OCI-LY1 (cell line): ENCODE data around the gene COL9A1.

ENCODE experiments used
- H2AFZ ChIP-seq: fragments of 200-600 bp; sonication (generic), shearing (Covaris generic); 2 replicates; pipeline ENCODE4 v1.6.0; 2014; ENCODE audit warnings: antibody characterized with exemption, mild to moderate bottlenecking, low read length
- H3F3A ChIP-seq: fragments of 200-600 bp; sonication (generic), shearing (Covaris generic); 2 replicates; pipeline ENCODE4 v1.6.0; 2014; ENCODE audit warnings: mild to moderate bottlenecking, antibody characterized with exemption, low read length, moderate library complexity; ENCODE audit not compliant: insufficient read depth
- H3K27ac ChIP-seq: fragments of 200-600 bp; sonication (generic); 2 replicates; pipeline ENCODE4 v1.5.1; 2014; ENCODE audit warnings: low read length, mixed run types, mild to moderate bottlenecking, low read depth; ENCODE audit not compliant: poor library complexity, severe bottlenecking
- H3K27me3 ChIP-seq: fragments of 200-600 bp; sonication (generic); 2 replicates; pipeline ENCODE4 v1.6.0; 2014; ENCODE audit warnings: antibody characterized with exemption, mild to moderate bottlenecking, low read length, moderate library complexity; ENCODE audit not compliant: insufficient read depth
- H3K36me3 ChIP-seq: fragments of 200-600 bp; sonication (generic); 2 replicates; pipeline ENCODE4 v1.6.1; 2014; ENCODE audit warnings: mild to moderate bottlenecking, antibody characterized with exemption, low read length, moderate library complexity, mixed read lengths; ENCODE audit not compliant: insufficient read depth
- H3K4me1 ChIP-seq: fragments of 200-600 bp; sonication (generic); 2 replicates; pipeline ENCODE4 v1.5.1; 2014; ENCODE audit warnings: mild to moderate bottlenecking, low read length, moderate library complexity; ENCODE audit not compliant: insufficient read depth, severe bottlenecking
- H3K4me2 ChIP-seq: fragments of 200-600 bp; sonication (generic), shearing (Covaris generic); 2 replicates; pipeline ENCODE4 v1.6.1; 2014; ENCODE audit warnings: low read length
- H3K4me3 ChIP-seq: fragments of 200-600 bp; sonication (generic); 2 replicates; pipeline ENCODE4 v1.5.1; 2014; ENCODE audit warnings: low read length, low read depth, mild to moderate bottlenecking, mixed read lengths; ENCODE audit not compliant: poor library complexity, severe bottlenecking
- H3K79me2 ChIP-seq: fragments of 200-600 bp; shearing (Covaris generic); 2 replicates; pipeline ENCODE4 v1.6.1; 2016; ENCODE audit warnings: mixed run types, low read length, mixed read lengths; ENCODE audit not compliant: insufficient read depth
- H3K9ac ChIP-seq: fragments of 200-600 bp; sonication (generic), shearing (Covaris generic); 2 replicates; pipeline ENCODE4 v1.6.1; 2014; ENCODE audit warnings: mild to moderate bottlenecking, low read length, mixed read lengths
- H3K9me2 ChIP-seq: fragments of 200-600 bp; sonication (generic), shearing (Covaris generic); 2 replicates; pipeline ENCODE4 v1.6.1; 2014; ENCODE audit warnings: low read depth, mild to moderate bottlenecking, low read length, mixed read lengths
- H3K9me3 ChIP-seq: fragments of 200-600 bp; shearing (Covaris generic); 2 replicates; pipeline ENCODE4 v1.6.1; 2014; ENCODE audit warnings: low read length, mixed read lengths
- H4K20me1 ChIP-seq: fragments of 200-600 bp; sonication (generic), shearing (Covaris generic); 2 replicates; pipeline ENCODE4 v1.6.0; 2016; ENCODE audit warnings: mild to moderate bottlenecking, low read length; ENCODE audit not compliant: insufficient read depth
- CTCF ChIP-seq: fragments of 200-600 bp; sonication (generic), shearing (Covaris generic); IDR thresholded peaks from 2 replicates; pipeline ENCODE4 v1.5.1; 2017; ENCODE audit warnings: mild to moderate bottlenecking, antibody characterized with exemption, low read length, moderate library complexity, mixed read lengths
- EZH2 ChIP-seq: fragments of 200-600 bp; sonication (generic), shearing (Covaris generic); IDR thresholded peaks from 2 replicates; pipeline ENCODE4 v1.8.0; 2017; ENCODE audit warnings: borderline replicate concordance, mixed run types, mild to moderate bottlenecking, antibody characterized with exemption, low read length, moderate library complexity, mixed read lengths

COL9A1 gene

GRCh38 chr6:70272071-70272470 lies 30.8 kb downstream of the COL9A1 start:
- H3K36me3 ChIP-seq, result no peaks in the 10 kb centered on the region
- no peak overlapping the region for H3K4me2 ChIP-seq
- no peak overlapping the region for H3K27ac ChIP-seq
- no peaks in the 10 kb centered on the region for H4K20me1 ChIP-seq
- no peaks in the 10 kb centered on the region for H3K4me1 ChIP-seq
- H3K9me2 ChIP-seq, result no peaks in the 10 kb centered on the region
- H2AFZ ChIP-seq, result no peak overlapping the region
- TF ChIP-seq EZH2 (no peak), CTCF (no peak)
- H3K79me2 ChIP-seq, result no peaks in the 10 kb centered on the region
- no peaks in the 10 kb centered on the region for H3F3A ChIP-seq
- no peaks in the 10 kb centered on the region for H3K27me3 ChIP-seq
- H3K9ac ChIP-seq, result no peak overlapping the region
- H3K4me3 ChIP-seq, result no peak overlapping the region
- H3K9me3 ChIP-seq, result no peaks in the 10 kb centered on the region

GRCh38 chr6:70270287-70271005 lies 32.4 kb downstream of the COL9A1 start:
- H3K27ac ChIP-seq, result no peak overlapping the region
- no peak overlapping the region for H3K4me3 ChIP-seq
- no peaks in the 10 kb centered on the region for H4K20me1 ChIP-seq
- H2AFZ ChIP-seq, result no peak overlapping the region
- no peaks in the 10 kb centered on the region for H3K4me1 ChIP-seq
- no peaks in the 10 kb centered on the region for H3F3A ChIP-seq
- H3K9me2 ChIP-seq, result no peaks in the 10 kb centered on the region
- no peaks in the 10 kb centered on the region for H3K27me3 ChIP-seq
- no peaks in the 10 kb centered on the region for H3K9me3 ChIP-seq
- H3K36me3 ChIP-seq, result no peaks in the 10 kb centered on the region
- no peak overlapping the region for H3K4me2 ChIP-seq
- TF ChIP-seq CTCF, result no peak
- TF ChIP-seq EZH2, result no peak
- H3K9ac ChIP-seq, result no peak overlapping the region
- no peaks in the 10 kb centered on the region for H3K79me2 ChIP-seq

DNA sequence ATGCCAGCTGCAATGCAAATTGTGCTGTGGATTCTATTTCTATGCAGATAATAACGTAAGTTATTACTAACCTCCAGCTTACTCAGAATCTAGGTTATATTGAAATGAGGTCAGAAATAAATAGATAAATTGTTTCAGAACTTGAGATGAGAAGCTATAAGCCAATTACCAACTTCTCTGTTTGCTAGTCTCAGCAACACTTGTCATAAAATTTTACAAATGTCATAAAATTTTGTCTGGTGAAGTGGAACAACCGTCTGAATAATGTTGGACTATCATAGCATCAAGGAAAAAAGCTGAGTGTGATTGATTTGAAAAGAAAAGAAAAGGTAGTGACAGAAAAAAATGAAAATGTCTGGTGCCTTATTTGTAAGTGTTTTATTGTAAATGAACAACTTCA lies 36.7 kb downstream of the COL9A1 start:
- H4K20me1 ChIP-seq, result no peaks in the 10 kb centered on the region
- no peaks in the 10 kb centered on the region for H3K4me1 ChIP-seq
- TF ChIP-seq EZH2 (no peak), CTCF (no peak)
- H3K9me3 ChIP-seq, result no peaks in the 10 kb centered on the region
- H3K27ac ChIP-seq, result no peak overlapping the region
- no peaks in the 10 kb centered on the region for H3K79me2 ChIP-seq
- no peaks in the 10 kb centered on the region for H3K36me3 ChIP-seq
- no peak overlapping the region for H3K9ac ChIP-seq
- H3K9me2 ChIP-seq, result no peaks in the 10 kb centered on the region
- H3F3A ChIP-seq, result no peaks in the 10 kb centered on the region
- no peak overlapping the region for H2AFZ ChIP-seq
- H3K27me3 ChIP-seq, result no peaks in the 10 kb centered on the region
- H3K4me3 ChIP-seq, result no peak overlapping the region
- H3K4me2 ChIP-seq, result no peak overlapping the region
